ENCODE measurements around the gene PAIP2. TPM values are rescaled to one million over a fixed set of nuclear protein-coding genes. Genes with fewer than 3 reads are reported as not detected.
A peak's percentile ranks its signal among the peaks of the same experiment; 100 is the strongest.

Gene PAIP2
- total RNA-seq, 1 experiment from 2014 or later, result 108 TPM

DNA sequence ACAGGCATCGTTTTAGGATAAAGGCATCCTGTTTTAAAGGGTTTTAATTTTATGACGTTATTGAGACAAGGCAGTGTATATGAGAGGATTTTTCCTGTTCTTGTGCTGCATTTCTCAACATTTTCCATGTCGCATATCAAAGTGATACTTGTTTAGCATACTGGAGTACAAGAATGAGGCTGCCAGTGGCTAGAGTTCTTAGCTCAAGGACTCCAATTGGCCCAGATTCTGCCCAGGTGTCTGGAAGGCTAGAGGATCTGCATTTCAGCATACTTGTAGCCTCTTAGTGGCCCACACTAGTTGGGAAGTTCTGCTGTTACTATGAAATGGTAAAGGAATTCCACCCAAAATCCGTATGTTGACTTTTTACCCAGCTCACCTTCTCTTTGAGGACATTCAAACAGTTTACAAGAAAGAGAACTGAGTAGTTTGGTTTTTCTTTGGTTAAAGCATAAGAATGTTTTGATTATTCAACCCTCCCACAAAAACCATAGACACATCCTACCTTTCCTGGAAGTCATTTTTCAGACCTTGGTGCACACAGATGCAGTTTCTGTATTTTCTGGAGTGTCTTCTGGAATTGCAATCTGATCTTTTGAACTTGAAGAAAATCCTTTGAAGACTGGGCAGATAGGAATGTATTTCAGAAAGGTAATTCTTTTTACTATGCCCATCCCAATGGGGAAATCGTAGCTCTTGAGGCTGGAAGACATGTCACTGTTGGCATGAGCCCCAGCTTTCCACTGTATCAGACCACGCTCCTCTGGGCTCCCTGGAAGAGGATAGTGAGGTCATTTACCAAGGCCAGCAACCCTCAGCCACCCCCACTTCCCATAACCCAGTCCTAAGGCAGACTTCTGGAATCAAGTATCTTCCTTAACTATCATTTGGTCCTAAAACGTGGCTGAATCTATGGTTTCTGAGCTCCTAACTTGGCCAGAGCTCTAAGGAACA, 30.1 kb downstream of the PAIP2 start:
- Histone ChIP-seq H3K79me2 (ENCODE audit: insufficient read depth, low read length) (no peaks in the 10 kb centered on the region), H3K4me1 (ENCODE audit: control insufficient read depth in 1 of 2, insufficient read depth in 2 of 2, low read length in 2 of 2) (peaks cover 28 to 29% of the 10 kb centered on the region in 2 experiments), H3K27ac (ENCODE audit: low read depth, low read length) (peak overlapping the region; percentile 3; the same call in 1 of the 2 replicates), H2AFZ (ENCODE audit: low read depth, low read length, poor library complexity, severe bottlenecking) (no peak overlapping the region), H3K9me3 (ENCODE audit: control insufficient read depth in 1 of 2, insufficient read depth in 1 of 2, low read depth in 1 of 2, low read length in 2 of 2) (no peaks in the 10 kb centered on the region), H3K36me3 (ENCODE audit: control insufficient read depth in 1 of 2, insufficient read depth in 2 of 2, low read length in 2 of 2) (peaks cover 12 to 20% of the 10 kb centered on the region in 2 experiments; a peak in 3 of 4 replicates), H3K9ac (ENCODE audit: low read length) (no peak overlapping the region), H3K27me3 (ENCODE audit: insufficient read depth, low read length) (no peaks in the 10 kb centered on the region), H3K4me2 (ENCODE audit: low read length) (no peak overlapping the region), H3K4me3 (replicated peaks in 1 of 2; ENCODE audit: low read depth in 1 of 2, low read length in 2 of 2) (no peak overlapping the region), H4K20me1 (ENCODE audit: insufficient read depth) (no peaks in the 10 kb centered on the region), H3K9me2 (ENCODE audit: insufficient read depth) (no peaks in the 10 kb centered on the region)
- ChIA-PET RAD21 (ENCODE audit: low non-redundant PET in 1 of 2, low total read pairs in 2 of 2, uncharacterized antibody in 2 of 2, unreplicated experiment in 2 of 2) (no interaction called here), CTCF (no interaction called here), POLR2A (interaction anchor here (1.1 kb wide), 1 partner anchor 30 kb away, joined by 3 read pairs; the partner anchor contains the start of gene PAIP2)
- ATAC-seq (no peak), DNase-seq (ENCODE audit: low read depth, low spot score) (no peak)
- intact Hi-C loops (cut with micrococcal nuclease), result loop anchor here (10.0 kb wide), 1 partner anchor 177 kb away; the partner anchor contains the start of gene SIL1
- no peak for TF ChIP-seq TCF7L2 (IDR thresholded peaks at IDR 0.05; ENCODE audit: borderline replicate concordance, extremely low read depth, insufficient read depth, insufficient read length)
- TF ChIP-seq EGR1 (IDR thresholded peaks at IDR 0.05; ENCODE audit: low read depth), result no peak
- TF ChIP-seq, protein P1, sequence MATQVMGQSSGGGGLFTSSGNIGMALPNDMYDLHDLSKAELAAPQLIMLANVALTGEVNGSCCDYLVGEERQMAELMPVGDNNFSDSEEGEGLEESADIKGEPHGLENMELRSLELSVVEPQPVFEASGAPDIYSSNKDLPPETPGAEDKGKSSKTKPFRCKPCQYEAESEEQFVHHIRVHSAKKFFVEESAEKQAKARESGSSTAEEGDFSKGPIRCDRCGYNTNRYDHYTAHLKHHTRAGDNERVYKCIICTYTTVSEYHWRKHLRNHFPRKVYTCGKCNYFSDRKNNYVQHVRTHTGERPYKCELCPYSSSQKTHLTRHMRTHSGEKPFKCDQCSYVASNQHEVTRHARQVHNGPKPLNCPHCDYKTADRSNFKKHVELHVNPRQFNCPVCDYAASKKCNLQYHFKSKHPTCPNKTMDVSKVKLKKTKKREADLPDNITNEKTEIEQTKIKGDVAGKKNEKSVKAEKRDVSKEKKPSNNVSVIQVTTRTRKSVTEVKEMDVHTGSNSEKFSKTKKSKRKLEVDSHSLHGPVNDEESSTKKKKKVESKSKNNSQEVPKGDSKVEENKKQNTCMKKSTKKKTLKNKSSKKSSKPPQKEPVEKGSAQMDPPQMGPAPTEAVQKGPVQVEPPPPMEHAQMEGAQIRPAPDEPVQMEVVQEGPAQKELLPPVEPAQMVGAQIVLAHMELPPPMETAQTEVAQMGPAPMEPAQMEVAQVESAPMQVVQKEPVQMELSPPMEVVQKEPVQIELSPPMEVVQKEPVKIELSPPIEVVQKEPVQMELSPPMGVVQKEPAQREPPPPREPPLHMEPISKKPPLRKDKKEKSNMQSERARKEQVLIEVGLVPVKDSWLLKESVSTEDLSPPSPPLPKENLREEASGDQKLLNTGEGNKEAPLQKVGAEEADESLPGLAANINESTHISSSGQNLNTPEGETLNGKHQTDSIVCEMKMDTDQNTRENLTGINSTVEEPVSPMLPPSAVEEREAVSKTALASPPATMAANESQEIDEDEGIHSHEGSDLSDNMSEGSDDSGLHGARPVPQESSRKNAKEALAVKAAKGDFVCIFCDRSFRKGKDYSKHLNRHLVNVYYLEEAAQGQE (IDR thresholded peaks at IDR 0.05; ENCODE audit: low read depth), result no peak
- no peak for TF ChIP-seq FOSL1 (IDR thresholded peaks at IDR 0.05; ENCODE audit: low read depth)
- TF ChIP-seq SP1 (IDR thresholded peaks at IDR 0.05; ENCODE audit: low read depth), result no peak
- no peak for TF ChIP-seq POLR2AphosphoS5 (IDR thresholded peaks at IDR 0.05; ENCODE audit: low read depth, low read length)
- TF ChIP-seq, protein P2, sequence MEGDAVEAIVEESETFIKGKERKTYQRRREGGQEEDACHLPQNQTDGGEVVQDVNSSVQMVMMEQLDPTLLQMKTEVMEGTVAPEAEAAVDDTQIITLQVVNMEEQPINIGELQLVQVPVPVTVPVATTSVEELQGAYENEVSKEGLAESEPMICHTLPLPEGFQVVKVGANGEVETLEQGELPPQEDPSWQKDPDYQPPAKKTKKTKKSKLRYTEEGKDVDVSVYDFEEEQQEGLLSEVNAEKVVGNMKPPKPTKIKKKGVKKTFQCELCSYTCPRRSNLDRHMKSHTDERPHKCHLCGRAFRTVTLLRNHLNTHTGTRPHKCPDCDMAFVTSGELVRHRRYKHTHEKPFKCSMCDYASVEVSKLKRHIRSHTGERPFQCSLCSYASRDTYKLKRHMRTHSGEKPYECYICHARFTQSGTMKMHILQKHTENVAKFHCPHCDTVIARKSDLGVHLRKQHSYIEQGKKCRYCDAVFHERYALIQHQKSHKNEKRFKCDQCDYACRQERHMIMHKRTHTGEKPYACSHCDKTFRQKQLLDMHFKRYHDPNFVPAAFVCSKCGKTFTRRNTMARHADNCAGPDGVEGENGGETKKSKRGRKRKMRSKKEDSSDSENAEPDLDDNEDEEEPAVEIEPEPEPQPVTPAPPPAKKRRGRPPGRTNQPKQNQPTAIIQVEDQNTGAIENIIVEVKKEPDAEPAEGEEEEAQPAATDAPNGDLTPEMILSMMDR (IDR thresholded peaks at IDR 0.05 in 2 of 3, conservative IDR thresholded peaks at IDR 0.05 in 1 of 3; ENCODE audit: borderline replicate concordance in 1 of 3, insufficient read depth in 1 of 3, low read depth in 2 of 3, low read length in 2 of 3), result no peak
- TF ChIP-seq SIN3A (IDR thresholded peaks at IDR 0.05; ENCODE audit: low read depth), result no peak
- TF ChIP-seq ZNF274 (IDR thresholded peaks at IDR 0.05; ENCODE audit: low read depth, low read length), result no peak
- no peak for TF ChIP-seq CBX3 (IDR thresholded peaks at IDR 0.05; ENCODE audit: low read depth)
- TF ChIP-seq, protein P3, sequence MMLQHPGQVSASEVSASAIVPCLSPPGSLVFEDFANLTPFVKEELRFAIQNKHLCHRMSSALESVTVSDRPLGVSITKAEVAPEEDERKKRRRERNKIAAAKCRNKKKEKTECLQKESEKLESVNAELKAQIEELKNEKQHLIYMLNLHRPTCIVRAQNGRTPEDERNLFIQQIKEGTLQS (IDR thresholded peaks at IDR 0.05), result no peak
- BruUV-seq (replicated peaks), result no TSS peak

Data from HCT116 (cell line).